HG03025 (cell line): ENCODE measurements around the gene SLAMF6.
"Not testable (repeated sequence)": the region's sequence is repeated elsewhere in the genome, so short reads cannot be mapped to it uniquely, and the experiment has no call there.

Experiments used
- ATAC-seq: cut with Tn5 transposase; IDR thresholded peaks from one replicate; pipeline ENCODE4 v1.9.1; 2021; ENCODE audit warnings: mild to moderate bottlenecking, moderate library complexity; ENCODE audit not compliant: unreplicated experiment, low FRiP score

SLAMF6 gene

DNA sequence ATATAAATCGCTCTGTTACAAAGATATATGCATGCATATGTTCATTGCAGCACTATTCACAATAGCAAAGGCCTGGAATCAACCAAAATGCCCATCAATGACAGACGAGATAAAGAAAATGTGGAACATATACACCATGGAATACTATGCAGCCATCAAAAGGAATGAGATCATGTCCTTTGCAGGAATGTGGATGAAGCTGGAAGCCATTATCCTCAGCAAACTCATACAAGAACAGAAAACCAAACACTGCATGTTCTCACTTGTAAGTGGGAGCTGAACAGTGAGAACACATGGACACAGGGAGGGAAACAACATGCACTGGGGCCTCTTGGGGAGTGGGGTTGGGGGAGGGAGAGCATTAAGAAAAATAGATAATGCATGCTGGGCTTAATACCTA is 5.5 kb downstream of the SLAMF6 start:
- not testable (repeated sequence) for ATAC-seq

DNA sequence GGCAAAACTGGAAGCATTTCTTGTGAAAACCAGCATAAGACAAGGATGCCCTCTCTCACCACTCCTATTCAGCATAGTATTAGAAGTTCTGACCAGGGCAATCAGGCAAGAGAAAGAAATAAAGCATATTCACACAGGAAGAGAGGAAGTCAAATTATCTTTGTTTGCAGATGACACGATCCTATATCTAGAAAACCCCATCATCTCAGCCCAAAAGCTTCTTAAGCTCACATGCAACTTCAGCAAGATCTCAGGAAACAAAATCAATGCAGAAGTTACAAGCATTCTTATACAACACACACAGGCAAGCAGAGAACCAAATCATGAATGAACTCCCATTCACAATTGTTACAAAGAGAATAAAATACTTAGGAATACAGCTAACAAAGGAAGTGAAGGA is 7.1 kb downstream of the SLAMF6 start:
- not testable (repeated sequence) for ATAC-seq

DNA sequence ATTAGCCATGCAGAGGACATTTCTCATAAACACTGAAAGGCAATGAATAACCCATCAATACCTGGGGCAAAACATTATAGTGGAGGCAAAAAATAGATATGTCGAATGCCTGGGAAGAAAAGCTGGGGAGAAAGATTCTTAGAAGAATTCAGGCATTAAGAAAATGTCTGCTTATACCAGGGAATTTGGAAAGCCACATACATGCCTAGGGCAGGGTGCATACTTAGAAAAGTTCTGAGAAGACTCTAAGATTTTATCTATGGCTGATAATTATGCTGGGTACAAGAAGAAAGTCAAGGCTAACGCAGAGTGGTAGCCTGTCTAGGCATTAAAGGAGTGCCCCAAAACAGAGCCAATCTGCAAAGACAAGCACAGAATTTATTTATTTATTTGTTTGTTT is 18.4 kb downstream of the SLAMF6 start:
- ATAC-seq: no peak

DNA sequence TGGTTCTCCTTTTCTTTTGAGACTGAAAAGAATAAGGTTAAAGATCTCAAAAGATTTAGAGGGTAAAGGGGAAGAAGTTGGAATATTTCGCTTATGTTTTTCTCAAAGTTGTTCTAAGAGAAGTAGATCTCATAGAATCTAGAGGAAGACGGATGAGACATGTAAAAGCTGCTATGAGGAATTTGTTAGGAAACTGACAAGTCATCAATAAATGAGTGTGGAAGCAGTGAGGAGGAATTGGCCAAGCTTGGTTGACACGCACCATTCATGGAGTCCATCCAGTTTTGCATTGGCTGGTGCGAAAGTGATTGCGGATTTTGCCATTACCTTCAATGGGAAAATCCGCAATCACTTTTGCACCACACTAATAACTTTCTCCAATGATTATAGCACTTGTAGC is 20.0 kb downstream of the SLAMF6 start:
- ATAC-seq: no peak

DNA sequence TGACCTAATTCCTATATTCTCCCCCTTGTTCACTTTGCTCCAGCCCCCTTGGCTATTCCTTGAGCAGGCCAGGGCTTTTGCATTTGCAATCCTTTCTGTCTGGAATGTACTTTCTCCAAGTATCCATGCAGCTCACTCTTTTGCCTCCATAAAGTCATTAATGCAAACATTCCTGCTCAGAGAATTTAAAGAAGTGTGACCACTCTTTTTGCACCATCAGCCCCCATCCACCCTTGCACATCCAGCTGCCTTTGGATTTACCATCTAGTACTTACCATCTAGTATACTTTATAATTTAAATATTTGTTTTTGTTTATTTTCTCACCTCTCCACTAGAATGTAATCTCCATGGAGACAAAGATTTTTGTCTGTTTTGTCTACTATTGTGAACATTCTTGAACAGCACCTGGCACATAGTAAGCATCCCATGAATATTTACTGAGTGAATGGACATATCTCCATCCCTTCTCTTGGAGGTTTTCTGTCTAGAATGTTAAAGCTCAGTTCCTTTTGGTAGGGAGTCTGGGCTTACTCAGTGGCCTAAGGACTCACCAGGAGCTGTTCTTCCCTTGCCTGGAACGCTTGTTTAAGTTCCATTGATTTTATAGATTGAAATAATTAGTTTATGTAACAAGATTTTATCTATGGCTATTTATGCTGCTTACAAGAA is 22.6 kb downstream of the SLAMF6 start:
- ATAC-seq: no peak

DNA sequence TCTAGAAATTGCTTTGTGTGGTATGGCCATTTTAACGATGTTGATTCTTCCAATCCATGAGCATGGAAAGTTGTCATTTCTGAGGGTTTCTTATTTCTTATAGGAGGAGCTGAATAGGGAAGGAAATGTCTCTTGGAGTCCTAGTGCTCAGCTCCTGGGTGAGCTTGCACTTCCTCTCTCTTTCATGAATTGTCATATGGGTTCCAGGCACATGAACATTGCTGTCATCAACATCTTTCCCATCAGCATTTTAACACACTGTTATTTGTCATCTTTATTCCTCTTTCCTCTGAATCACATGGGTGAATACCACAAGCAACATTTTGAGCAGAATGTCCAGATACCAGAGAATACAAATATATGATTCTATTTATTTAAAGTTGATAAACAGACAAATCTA is 23.4 kb downstream of the SLAMF6 start:
- ATAC-seq: no peak

DNA sequence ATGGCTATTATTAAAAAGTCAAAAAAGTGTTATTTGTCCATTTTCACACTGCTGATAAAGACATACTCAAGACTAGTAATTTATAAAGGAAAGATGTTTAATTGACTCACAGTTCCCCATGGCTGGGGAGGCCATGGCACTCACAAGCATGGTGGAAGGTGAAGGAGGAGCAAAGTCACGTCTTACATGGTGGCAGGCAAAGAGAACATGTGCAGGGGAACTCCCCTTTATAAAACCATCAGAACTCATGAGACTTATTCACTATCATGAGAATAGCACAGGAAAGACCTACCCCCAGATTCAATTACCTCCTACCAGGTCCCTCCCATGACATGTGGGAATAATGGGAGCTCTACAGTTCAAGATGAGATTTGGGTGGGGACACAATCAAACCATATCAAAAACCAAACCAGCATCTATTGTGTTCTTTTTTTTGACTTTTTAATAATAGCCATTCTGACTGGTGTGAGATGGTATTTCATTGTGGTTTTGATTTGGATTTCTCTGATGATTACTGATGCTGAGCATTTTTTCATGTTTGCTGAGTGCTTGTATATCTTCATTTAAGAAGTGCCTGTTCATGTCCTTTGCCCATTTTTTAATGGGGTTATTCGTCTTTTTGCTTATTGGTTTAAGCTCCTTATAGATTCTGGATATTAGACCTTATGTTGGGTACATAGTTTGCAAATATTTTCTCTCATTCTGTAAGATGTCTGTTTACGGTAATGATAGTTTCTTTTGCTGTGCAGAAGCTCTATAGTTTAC is 24.6 kb downstream of the SLAMF6 start:
- not testable (repeated sequence) for ATAC-seq

DNA sequence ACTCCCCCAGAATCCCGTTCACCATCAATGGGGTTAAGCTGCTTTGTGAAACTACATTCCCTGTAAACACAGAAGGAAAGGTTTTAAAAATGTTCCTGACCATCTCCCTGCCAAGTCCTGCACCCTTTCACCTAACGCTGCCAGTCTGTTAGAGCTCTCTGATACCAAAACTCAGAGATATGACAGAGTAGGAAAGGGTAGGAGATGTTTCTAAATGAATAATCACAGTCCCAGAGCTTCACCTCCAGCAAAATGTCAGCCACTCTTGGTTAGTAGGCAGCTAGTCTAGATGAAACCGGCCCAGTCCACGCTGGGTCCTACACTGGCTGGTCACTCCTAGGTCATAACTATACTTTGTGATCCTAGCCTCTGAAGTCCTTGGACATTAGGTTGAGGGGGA is 26.7 kb downstream of the SLAMF6 start:
- no peak for ATAC-seq

DNA sequence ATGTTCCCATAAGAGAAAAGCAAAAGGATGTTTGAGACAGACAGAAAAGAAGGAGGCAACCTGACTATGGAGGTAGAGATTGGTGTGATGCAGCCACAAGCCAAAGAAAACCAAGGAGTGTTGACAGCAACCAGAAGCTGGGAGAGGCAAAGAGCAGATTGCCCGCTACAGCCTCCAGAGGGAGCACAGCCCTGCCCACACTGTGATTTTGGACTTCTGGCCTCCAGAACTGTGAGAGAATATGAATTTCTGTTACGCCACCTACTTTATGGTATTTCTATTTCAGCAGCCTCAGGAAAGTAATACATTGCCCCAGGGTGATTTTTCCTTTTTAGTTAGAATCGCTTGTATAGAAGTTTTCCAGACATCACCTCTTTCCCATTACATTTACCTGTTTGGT is 28.4 kb downstream of the SLAMF6 start:
- no peak for ATAC-seq

DNA sequence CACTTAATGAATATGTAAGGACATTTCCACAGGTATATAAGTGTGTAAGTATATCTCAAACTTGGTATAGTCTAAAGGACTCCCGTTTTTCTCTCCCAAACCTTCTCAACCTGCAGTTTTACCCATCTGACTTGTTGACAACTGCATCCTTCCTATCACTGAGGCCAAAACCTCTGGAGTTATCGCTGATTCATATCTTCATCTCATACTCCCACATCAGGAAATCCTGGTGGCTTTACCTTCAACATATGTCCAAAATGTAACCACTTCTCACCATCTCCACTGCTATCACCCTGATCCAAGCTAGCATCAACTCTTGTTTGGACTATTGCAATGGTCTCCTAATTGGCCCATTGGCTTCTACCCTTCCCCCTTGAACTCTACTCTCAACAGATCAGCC is 30.4 kb downstream of the SLAMF6 start:
- no peak for ATAC-seq

DNA sequence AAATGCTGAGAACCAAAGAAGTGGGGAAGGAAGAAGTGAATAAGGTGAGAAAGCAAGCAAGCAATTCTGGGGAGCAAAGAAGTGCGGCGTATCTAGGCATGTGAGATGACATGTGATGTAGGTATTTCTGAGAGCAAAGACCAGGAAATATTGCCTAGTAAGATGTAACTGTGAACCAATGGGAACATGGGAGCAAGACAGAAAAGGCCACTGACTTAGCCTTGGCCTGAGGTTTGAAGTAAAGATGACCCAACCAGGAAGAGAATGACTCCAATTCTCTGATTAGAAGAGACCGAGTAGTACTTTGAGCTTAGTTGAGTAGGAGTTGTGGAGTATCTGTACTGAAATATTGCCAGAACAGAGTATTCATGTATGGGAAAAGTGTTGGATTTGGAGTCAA is 31.1 kb downstream of the SLAMF6 start:
- ATAC-seq: no peak

DNA sequence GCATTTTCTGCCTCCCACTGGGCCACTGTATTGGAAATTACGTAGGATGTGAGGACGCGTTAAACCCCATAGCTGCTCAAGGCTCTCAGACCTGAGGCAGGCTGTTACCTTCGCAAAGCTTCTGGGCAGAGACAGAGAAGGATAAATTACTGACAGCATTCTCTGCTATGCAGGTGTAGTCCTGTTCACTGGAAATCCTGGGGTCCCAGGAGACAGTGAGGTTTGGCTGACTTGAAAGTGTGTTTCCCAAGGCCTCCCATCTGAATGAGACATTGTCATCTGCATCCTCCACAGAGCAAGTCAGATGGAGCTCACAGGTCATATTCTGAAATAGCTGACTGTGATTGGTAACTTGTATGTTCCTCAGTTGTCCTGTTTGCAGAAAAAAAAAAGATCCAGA is 32.0 kb downstream of the SLAMF6 start:
- no peak for ATAC-seq

DNA sequence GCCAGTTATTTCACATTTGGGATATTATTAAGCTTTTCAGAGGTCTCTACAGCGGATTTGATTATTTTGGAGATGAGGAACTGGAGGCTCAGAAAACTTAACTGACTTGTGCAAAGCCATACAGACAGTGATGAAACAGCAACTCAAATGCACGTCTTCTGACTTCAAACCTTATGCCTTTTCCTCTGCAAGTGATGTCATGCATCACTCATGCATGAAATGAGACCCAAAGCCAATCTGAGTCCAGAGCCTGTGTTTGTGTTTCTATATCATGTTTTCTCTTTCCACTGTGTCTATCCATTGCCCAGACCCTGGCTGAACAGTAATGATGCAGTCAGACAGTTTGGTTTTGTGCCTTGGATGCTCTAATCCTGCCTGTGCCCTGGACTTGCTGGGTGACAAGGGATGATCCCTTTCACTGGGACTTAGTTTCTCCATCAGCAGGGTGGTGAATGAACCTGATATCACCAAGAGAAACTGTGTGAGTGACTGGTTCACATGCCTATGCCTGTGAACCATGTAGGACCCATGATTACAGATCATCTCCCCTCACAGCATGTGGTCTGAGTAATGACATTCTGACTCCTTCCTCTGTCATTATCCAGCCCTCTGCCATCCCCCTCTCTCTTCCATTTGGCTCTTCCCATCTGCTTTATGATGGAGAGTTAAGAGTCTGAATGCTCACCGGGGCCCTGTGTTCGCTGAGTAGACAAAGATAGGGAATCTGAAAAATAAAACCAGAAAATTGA is 33.4 kb downstream of the SLAMF6 start:
- ATAC-seq: no peak

DNA sequence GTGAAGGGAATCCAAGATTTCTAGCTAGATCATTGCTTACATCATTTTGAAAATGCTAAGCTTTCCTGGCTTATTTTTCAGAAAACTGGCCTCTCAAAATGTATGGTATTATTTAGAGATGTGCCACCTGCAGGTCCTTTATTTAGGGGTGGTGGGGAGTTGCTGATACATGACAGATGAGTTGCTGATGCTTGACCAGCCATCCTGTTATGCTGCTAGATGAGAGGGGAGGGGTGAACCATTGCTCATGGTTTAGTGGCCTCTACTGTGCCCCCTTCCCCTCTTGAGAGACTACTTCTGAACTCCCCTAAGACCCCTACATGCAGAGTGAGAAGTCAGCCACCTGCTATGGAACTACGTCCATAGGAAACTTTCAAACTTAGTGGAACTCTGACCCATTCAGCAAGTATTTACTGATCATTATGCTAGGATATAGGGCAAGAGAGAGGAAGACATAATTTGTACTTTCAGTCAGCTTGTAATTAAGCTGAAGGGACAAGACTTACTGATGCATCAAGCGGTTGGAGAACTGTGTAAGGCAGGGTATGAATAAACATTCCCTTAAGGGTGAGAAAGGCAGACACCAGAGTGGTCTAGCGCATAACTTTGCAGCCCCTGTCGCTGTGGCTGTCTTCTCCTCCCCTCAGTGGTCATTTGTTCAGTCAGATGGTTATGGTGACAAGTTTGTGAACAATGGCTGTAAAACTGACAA is 34.6 kb downstream of the SLAMF6 start:
- ATAC-seq: no peak

DNA sequence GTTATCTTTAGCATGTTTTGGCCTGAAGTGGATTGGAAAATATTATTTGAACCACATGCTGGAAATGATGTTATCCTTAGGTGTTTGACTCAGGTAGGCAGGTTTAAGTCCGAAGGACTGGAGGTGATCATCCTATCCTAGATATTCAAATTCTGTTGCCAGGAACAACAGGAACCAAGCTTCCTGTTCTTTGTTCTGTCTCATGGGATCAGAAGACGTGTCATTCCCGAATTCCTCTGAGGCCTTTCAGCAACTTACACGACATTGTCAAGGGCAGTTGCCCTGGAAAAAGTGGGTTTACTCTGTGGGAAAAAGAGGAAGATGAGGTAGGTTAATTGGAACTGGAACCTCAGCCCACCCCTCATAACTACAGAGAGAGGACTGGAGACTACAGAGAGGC is 36.6 kb downstream of the SLAMF6 start:
- ATAC-seq: no peak

DNA sequence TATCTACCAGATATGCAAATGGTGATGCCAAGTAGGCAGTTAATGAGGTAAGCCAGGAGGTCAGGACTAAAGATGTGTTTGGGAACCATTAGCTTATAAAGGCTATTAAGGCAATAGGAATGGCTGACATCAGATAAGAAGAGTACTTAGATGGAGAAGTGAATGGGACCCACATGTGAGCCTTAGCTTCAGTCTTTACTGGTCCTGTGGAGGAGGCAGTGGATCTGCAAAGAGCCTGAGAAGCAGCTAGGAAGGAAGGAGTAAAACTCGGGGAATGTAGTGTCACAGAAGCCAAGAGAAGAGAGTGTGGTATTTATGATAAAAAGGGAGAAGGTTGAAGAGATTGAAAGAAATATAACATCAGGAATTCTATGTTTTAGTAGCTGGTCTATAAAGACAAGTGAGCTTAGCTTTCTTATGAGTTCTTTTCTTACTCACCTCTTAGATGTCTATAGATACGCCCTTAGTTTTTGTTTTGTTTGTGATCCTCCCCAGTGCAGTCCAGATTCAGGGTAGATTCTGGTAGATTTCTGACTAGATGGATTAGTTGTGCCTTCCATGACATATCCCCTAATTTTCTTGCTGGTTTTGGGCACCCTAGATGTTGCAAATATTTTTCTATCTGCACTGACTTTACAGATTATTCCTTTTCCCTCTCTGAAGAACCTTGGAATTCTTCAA is 39.4 kb downstream of the SLAMF6 start:
- ATAC-seq: no peak

DNA sequence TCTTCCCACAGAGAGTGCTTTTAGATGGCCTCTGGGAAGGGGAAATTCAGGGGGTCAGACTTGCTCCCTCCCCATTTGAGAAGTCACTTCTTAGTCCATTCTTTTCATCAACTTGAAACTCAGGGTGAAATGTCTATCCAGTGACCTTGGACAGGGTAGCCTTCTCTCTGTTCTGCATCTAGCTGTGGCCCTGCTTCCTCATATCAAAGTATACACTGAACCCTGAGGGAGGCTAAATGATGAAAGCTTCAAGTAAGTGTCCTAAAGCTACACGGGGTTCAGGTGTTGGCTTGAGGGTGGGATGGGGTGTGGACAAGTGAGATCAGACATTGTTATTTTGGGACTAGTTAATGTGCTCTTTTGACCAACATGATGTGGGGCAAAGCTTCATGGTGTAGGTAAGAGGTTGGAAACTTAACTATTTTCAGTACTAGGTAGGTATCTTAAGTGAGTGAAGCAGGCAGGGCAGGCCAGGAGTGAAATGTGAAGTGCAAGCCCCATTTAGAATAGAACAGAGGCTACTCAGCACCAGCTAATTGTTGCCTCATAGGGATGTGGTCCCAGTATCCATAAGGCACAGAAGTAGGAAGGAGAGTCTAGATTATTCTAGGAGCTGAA is 41.0 kb downstream of the SLAMF6 start:
- ATAC-seq: no peak

DNA sequence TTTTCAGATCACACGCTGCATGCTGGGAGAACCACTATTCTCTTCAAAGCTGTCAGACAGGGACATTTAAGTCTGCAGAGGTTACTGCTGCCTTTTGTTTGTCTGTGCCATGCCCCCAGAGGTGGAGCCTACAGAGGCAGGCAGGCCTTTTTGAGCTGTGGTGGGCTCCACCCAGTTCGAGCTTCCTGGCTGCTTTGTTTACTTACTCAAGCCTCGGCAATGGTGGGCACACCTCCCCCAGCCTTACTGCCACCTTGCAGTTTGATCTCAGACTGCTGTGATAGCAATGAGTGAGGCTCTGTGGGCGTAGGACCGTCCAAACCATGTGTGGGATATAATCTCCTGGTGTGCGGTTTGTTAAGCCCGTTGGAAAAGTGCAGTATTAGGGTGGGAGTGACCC is 42.3 kb downstream of the SLAMF6 start:
- not testable (repeated sequence) for ATAC-seq

DNA sequence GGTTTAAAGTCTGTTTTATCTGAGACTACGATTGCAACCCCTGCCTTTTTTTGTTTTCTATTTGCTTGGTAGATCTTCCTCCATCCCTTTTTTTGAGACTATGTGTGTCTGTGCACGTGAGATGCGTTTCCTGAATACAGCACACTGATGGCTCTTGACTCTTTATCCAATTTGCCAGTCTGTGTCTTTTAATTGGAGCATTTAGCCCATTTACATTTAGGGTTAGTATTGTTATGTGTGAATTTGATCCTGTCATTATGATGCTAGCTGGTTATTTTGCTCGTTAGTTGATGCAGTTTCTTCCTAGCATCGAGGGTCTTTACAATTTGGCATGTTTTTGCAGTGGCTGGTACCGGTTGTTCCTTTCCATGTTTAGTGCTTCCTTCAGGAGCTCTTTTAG is 44.0 kb downstream of the SLAMF6 start:
- ATAC-seq: not testable (repeated sequence)
